Head of caudate nucleus (tissue), 42 donors: ENCODE data around the gene THAP11.

Experiments
- DNase-seq, 42 donors: peaks; one replicate each; pipeline versions ENCODE4 v3.0.0 to v3.0.0-alpha.2; 2020 to 2021; ENCODE audit warnings: mixed read lengths in 7 of 42
- intact Hi-C: fragments of 100-400 bp; cut with DNase I; formaldehyde crosslinking; loops from one replicate; pipeline ENCODE4 v1.15.0; 2022

THAP11 gene

DNA sequence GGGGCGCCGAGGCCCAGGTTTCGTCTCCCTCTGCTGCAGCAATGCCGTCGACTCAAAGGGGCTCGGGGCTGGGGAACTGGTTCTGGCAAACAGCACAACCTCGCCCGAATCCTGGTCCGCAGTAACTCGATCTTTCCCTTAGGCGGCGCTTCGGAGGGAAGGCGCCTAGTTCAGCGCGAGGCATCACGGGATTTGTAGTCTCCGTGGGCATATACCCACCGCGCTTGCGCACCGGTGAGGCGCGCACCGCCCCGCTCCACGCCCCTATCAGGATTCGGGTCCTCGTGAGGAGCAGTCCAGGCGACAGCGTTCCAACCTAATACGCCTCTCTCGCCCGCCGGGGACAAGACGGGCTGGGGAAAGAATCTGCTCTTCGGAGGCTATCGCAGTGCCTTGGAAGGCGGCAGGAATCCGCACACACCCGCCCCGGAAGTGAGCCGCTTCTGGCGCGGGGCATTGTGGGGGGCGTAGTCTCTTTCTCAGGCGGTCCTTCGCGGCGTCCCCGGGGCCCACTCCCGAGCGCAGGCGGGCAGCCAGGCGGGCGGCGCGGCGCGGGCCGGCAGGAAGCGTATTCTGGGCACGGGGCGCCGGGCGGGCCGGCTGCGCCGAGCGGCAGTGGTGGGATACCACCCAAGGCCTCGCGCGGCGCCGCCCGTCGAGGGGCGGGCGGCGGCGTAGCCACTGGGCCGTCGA, at the start of gene THAP11:
Gene THAP11, plus strand, starts transcription at position 505 of the 693 bp plus-strand sequence. CDS start 235 bp downstream, outside the sequence.
- intact Hi-C loops, result no loop called here
- DNase-seq, result peak; percentile 87 to 98 (median 94)

- no peak for DNase-seq
- intact Hi-C loops, result no loop called here
These were observed 45.9 kb upstream of the THAP11 start for GRCh38 chr16:67796099-67796718.

- intact Hi-C loops, result no loop called here
- DNase-seq, result peak in 5 of 42 donors; percentile 14 to 54 (median 33)
These were observed 41.7 kb upstream of the THAP11 start for GRCh38 chr16:67800338-67800926.

GRCh38 chr16:67801241-67801640, 40.9 kb upstream of the THAP11 start:
- intact Hi-C loops, result no loop called here
- no peak for DNase-seq

DNA sequence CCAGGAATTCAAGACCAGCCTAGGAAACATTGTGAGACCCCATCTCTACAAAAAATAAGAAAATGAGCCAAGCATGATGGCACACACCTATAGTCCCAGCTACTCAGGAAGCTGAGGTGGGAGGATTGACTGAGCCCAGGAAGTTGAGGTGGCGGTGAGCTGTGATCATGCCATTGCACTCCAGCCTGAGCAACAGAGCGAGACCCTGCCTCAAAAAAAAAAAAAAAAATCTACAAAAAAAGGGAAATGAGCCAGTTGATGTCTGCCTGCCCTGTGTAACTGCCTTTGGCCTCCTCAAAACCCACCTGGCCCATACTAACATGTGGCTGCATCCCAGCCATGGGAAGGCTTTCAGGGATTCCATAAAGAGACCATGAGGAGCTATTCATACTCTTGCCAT, 40.2 kb upstream of the THAP11 start:
- intact Hi-C loops, result no loop called here

DNA sequence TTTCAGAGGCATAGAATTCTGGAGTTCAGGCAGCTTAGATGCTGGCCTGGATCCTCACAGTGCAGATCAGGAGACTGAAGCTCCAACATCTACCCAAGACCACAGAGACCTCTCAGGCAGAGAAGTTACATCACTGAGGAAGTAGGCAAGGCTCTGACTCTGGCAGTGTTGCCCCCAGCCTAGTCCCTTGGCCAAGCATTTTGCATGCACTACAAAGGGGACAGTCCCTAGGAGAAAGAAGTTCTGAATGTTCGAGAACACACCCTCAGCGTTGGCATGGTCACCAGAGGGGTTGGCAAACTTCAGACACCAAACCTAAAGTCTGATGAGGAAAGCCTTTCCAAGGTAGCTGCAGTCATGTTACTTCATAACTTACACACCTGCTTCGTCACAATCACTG, 38.2 kb upstream of the THAP11 start:
- DNase-seq, result no peak
- intact Hi-C loops, result no loop called here

More for the DNA sequence above, 40.2 kb upstream of the THAP11 start:
- DNase-seq, result no peak

DNA sequence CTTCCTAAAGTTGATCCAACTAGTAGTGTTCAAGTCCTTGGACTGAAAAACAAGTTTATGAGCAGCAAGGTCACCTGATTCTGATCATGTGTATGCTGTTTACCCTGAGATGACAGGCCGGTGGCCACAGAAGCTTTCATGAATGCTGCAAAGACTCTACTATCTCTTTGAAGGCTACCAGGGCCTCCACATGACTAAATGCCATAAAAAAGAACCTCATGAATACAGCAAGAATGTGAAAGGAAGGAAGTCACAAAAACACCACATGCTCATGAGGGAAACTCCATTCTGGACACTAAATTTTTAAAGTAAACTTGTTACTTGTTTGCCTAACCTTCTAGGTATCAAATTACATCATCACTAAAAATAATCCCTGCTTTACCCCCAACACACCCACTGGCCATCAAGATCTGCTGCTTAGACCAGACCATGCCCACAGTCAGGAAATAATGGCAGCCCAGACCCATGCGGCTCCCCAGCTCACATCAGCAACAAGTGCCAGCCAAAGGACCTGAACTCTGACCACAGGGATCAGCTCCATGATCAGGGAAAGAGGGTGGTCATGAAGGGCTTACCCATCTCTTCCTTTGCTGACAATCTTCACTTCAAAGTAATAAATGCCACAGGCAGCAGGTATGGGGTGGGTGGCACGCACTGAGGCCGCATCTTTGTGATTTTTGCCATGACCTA, 37.1 kb upstream of the THAP11 start:
- no peak for DNase-seq
- intact Hi-C loops, result no loop called here

DNA sequence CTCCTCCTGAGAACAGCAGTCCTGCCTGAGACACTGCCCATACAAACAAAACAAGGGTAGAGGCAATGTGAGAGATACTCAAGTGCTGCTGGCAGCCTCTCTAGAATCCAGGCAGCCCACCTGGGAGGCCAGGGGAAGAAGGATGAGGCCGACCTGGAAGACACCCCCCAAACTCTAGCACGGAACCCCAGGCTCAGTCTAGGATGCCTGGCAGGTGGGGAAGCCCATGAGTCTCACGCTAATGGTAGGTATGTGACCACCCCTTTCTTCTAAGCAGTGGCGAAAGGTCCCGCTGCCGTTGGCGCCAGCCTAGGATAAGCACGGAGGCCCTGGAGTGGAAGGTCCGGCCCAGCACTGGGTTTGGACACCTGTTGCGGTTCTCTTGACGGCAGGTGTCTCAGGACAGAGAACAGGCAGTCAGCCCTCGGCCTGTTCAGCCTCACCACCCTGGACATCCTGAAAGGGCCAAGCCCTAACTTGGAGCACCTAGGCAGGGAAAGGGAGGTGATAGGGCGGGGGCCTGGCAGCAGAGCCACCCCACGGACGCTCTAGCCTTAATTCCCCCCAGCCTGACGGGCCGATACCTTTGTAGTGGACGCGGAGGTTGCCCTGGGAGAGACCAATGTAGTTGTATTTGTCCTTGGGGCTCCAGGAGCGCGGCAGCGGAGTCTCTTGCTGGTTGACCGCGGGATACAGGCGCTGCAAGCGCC, 36.2 kb upstream of the THAP11 start:
- intact Hi-C loops, result no loop called here
- peak in 9 of 42 donors; percentile 2 to 33 (median 17) for DNase-seq

- DNase-seq, result peak; percentile 90 to 99 (median 98)
- intact Hi-C loops, result no loop called here
These were observed 35.5 kb upstream of the THAP11 start, which contains the start of the genes RANBP10 and TSNAXIP1 for GRCh38 chr16:67806428-67807147. Gene RANBP10 (minus strand): TSS chr16:67806560. CDS start chr16:67806536, 24 bp downstream. Gene TSNAXIP1 (plus strand): TSS chr16:67806889. CDS start chr16:67807150, 261 bp downstream.

GRCh38 chr16:67807148-67807682, 34.9 kb upstream of the THAP11 start:
- no peak for DNase-seq
- intact Hi-C loops, result no loop called here

DNA sequence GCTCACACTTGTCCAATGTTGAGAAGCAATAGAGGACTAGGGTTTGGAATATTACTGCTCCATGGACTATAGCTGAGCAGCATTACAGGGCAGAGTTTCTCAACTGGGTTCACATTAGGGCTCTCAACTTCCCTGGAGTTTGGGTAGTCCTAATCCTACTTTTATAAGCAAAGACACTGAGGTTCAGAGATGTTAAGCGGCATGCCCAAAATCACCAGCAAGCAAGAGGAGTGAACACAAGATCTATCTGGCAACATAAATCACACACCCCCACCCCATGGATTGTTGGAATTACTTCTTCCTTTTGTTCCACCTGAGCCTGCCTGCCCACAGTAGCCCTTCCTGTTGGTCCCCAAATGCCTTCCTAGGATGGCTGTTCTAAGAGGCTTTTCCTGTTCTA, 30.2 kb upstream of the THAP11 start:
- intact Hi-C loops, result loop anchor here (10.0 kb wide), 3 partner anchors 113 to 223 kb away; no protein-coding TSS in a partner anchor
- DNase-seq, result no peak

DNA sequence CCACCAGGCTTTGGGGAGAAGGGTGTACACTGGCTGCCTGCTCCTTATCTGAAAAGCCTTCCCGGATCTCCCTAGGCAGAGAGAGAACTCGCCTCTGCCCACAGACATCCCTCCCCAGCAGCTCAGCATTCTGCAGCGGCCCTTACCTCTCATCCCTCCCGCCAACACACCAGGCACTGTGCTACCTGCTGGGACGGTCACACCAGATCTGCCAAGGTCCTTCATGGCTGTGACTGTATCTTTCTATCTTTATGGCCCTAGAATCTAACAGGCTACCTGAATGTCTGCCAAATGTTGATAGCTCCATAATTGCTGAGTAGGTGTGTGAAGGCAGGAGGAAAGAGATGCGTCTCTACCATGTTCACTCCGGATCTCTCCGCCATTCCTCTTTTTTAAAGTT, 27.6 kb upstream of the THAP11 start:
- intact Hi-C loops, result loop anchor here (10.0 kb wide), 3 partner anchors 110 to 220 kb away; no protein-coding TSS in a partner anchor
- no peak for DNase-seq

DNA sequence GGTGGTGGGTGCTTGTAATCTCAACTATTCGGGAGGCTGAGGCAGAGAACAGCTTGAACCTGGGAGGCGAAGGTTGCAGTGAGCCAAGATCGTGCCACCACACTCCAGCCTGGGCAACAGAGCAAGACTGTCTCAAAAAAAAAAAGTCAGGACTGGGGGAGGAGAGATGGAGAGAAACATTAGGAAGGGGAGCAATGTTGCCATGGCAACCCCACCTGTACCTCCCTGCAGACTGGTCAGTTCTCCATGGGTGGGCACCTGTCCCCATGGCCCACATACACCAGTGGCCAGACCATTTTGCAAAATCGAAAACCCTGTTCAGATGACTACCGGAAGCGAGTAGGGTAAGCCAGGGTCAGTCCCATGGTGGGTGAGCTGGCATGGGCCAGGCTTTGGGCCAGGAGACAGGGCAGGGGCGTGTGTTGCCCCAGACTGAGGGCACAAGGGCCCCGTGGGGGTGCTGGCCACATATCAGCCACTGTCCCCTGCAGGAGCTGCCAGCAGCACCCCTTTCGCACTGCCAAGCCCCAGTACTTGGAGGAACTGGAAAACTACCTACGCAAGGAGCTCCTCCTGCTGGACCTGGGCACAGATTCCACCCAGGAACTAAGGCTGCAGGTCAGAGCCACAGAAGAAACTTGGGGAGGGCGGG, 21.4 kb upstream of the THAP11 start:
- no peak for DNase-seq
- intact Hi-C loops, result no loop called here

GRCh38 chr16:67822511-67822910, 19.6 kb upstream of the THAP11 start:
- intact Hi-C loops, result no loop called here
- no peak for DNase-seq

GRCh38 chr16:67825119-67825518, 17.0 kb upstream of the THAP11 start:
- intact Hi-C loops, result no loop called here
- DNase-seq, result no peak

GRCh38 chr16:67825906-67826305, 16.2 kb upstream of the THAP11 start:
- no peak for DNase-seq
- intact Hi-C loops, result no loop called here

- intact Hi-C loops, result no loop called here
- no peak for DNase-seq
These were observed 13.5 kb upstream of the THAP11 start for GRCh38 chr16:67828651-67829050.

GRCh38 chr16:67833030-67833414, 9.1 kb upstream of the THAP11 start:
- intact Hi-C loops, result no loop called here
- DNase-seq, result no peak
